ENCODE data around the gene CNOT8. TPM values are rescaled to one million over a fixed set of nuclear protein-coding genes. Genes with fewer than 3 reads are reported as not detected.
A peak's percentile ranks its signal among the peaks of the same experiment; 100 is the strongest.
"Not testable (repeated sequence)": the region's sequence is repeated elsewhere in the genome, so short reads cannot be mapped to it uniquely, and the experiment has no call there.

Gene CNOT8
- polyA plus RNA-seq, 3 donors, result 70.6 to 79.6 (median 72.4) TPM

- DNase-seq, result no peak
Observed at GRCh38 chr5:154829589-154830218, 28.7 kb upstream of the CNOT8 start.

DNA sequence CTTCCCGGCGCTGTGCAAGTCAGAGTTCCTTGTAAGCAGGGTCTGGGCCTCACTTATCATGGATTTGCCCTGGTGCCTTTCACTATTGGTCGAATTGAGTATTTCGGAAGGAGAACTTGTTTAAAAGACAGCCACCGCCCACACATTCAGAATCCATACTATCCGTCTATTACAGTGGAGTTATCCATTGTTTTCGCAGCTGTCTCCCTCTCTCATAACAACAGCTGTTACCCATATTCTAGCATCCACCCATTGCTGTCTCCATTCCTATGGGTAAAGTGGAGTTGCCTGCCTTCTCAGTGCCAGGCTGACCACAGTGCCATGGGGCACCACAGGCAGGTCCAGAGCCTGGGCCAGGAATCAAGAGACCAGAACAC, 28.2 kb upstream of the CNOT8 start:
- DNase-seq, result no peak

GRCh38 chr5:154830596-154830995, 27.8 kb upstream of the CNOT8 start:
- no peak for DNase-seq

GRCh38 chr5:154831451-154831850, 27.0 kb upstream of the CNOT8 start:
- no peak for DNase-seq

GRCh38 chr5:154832804-154833203, 25.6 kb upstream of the CNOT8 start:
- not testable (repeated sequence) for DNase-seq

DNA sequence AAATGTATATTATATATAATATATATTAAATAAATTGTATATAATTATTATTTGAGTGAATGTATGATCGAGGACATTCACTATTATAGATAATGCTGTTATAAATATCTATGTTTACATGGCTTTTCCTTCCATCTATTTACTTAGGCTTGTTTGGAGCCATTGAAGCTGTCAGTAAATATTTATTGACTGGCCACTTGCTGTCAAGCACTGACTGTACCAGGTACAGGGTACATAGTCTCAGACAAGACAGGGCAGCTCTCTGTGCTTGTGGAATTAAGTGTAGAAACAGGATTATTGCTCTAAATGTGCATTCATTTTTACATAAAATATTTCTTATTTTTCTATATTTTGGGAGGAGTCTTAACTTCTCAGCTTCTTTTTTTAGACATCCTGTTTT, 24.4 kb upstream of the CNOT8 start:
- DNase-seq, result no peak

DNA sequence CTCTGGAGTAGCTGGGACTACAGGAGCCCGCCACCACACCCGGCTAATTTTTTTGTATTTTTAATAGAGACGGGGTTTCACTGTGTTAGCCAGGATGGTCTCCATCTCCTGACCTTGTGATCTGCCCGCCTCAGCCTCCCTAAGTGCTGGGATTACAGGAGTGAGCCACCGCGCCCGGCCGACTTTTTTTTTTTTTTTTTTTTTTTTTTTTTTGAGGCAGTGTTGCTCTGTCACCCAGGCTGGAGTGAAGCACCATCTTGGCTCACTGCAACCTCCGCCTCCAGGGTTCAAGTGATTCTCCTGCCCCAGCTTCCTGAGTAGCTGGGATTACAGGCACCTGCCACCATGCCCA, 22.8 kb upstream of the CNOT8 start:
- not testable (repeated sequence) for DNase-seq

DNA sequence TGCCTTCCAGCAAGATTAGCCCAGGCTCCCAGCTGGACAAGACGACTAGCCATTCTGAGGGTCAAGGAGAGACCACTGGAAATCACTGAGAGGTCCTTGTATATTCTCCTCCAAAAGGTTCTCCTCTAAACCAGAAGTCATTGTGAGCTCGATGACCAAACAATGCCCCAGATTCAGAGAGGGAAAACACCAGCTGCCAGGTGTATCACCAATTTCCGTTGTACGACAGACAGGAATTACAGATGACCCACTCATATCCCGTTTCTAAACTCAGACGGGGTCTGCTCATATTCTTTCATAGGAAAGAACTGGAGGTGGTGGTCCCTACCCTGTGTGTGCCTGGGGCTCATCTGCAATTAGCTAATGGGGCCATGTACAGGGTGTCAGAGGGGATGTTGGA, 22.2 kb upstream of the CNOT8 start:
- DNase-seq, result no peak

DNA sequence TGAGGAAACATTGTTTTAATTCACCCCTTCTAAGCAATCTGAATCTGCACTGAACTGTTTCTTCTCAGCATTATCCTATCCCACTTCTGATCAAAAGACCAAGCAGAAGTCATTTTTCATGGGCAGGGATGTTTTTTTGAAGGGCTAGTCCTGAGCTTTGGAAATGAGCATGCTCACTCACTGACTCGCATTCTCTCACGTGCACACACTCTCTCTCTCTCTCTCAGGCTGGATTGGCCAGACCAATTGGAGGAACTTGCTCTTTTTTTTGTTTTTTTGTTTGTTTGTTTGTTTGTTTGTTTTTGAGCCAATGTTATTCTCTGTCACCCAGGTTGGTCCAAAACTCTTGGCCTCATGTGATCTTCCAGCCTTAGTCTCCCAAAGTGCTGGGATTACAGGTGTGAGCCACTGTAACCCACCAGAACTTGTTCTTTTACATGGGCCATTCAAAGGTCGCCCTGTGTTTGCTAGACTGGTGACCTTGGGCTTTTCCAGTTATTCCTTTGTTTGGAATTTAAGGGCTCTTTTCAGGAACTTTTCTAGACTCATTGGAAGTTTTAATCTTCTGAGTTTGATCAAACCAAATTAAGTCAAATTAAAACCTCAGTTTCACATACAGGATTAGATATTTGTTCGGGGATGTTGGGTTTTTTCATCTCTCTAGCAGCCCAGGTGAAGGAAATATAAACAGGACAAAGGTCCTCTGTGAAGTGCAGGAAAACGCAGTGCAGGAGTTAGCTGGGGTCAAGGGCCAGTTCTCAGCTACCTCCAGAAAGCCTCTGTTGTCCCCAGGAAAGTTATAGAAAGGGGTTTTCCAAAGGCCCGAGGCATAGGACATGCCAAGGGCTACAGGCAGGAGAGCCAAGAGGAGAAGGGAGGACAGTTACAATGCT, 21.2 kb upstream of the CNOT8 start:
- DNase-seq, result no peak

DNA sequence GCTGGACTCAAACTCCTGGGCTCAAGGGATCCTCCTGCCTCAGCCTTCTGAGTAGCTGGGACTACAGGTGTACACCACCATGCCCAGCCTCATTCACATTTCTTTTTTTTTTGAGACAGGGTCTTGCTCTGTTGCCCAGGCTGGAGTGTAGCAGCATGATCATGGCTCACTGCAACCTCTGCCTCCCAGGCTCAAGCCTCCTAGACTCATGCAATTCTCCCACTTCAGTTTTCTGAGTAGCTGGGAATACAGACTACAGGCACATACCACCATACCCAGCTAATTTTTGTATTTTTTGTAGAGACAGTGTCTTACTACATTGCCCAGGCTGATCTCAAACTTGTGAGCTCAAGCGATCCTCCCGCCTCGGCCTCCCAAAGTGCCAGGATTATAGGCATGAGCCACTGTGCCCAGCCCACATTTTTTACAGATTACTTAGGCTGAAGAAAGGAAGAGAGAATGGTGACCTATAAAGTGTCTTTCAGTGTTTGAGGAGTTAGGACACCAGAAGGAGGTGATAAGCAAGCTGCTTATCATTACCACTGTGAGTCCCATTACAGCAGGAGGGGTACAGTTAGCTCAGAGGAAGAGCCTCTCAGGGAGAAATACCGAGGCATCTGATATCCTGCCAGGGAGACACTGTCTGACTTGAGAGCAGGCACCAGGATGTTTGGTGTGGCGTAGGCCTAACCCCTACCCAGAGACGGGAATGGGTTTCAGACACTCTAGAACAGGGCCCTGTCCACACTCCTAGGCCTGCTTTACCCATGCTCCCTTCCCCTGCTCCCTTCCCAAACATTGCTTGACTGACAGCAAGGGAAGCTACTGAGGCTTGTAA, 17.8 kb upstream of the CNOT8 start:
- DNase-seq, result no peak

DNA sequence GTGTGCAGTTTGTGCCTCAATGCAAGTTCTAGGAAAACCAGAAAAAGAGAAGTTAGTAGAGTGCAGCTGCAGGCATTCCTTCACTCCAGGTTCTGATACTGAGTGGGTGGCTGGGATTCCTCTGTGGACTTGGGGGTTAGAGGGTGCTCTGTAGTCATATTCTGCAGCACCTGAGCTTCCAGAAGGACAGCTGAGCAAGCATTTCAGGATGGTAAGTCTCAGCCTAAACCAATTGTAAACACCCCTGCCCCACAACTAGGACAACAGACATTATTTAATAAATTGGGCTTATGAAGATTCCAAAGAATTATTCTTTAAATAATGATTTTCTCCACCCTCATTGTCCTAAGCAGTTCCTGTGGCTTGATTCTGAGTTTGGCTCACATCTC, 17.2 kb upstream of the CNOT8 start:
- DNase-seq, result no peak

GRCh38 chr5:154842689-154843530, 15.5 kb upstream of the CNOT8 start:
- no peak for DNase-seq

DNA sequence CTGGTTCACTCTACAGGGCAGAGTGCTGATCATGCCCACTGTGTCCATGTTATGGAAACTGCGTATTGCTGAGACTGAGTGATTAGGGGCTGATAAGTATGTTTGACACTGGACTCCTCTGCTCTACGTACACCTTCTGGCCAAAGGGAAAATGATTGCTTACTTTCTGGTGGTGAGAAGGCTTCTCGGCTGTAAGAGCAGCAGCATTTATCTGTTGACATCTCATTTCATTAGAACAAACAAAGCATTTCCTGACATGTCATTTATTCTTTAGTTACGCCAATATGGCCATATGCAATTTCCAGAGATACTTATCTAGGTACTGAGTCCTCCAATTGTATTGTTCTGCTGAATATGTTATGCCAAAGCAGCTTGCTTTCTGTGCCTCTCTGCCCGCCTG, 13.6 kb upstream of the CNOT8 start:
- no peak for DNase-seq

GRCh38 chr5:154849264-154849785, 9.1 kb upstream of the CNOT8 start:
- no peak for DNase-seq

GRCh38 chr5:154849791-154850201, 8.6 kb upstream of the CNOT8 start:
- DNase-seq, result no peak

DNA sequence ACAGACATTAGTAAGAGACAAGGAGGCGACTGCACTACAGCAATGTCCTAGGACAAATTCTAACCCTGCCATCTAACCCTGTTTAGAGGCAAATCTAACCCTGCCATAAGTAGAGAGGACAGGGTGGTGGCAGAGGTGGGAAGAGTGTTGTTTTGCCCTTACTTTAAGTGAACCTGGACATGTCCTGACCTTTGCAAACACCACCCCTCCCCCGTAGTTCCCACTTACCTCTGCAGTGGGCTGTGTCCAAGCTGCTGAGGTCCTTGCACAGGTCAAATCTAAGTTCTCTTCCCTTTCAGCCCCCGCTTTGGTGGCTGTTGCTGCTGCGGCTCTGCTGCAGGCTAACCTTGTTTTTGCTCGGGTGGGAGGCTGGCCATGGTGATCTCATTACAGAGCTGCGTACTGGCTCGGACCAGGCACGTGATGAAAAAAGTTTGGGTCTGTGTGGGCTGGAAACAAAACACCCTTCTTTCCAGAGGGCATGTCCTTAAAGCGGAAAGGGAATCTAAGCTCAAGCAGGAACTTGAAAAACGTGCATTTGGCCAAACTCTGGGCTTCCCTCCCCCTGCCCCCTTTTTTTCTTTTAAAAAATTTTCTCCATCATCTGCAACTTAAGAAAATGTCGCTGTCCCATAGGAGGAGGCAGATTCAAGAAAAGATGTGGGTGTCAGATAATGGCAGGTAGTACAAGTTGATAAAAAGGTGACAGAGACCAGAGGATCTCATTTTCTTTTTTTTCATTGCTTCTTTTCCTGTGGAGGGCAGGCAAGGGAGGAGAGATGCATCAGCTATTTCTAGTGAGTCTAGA, 8.0 kb upstream of the CNOT8 start, which contains the start of gene FAXDC2:
Gene FAXDC2, minus strand, starts transcription at position 349 of the 808 bp plus-strand sequence. CDS start 12,425 bp downstream, outside the sequence.
- DNase-seq, result peak; percentile 93

DNA sequence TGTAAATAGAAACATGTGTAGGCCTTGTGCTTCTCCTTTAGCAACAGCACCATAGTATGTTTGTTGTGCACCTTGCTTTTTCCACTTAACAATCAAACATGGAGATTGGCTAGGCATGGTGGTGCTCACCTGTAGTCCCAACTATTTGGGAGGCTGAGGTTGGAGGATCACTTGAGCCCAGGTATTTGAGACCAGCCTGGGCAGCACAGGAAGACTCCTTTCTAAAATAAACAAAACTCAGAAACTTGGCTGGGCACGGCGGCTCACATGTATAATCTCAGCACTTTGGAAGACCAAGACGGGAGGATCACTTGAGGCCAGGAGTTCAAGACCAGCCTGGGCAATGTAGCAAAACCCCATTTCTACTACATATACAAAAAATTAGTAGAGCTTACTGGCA, 7.1 kb upstream of the CNOT8 start:
- DNase-seq, result no peak

DNA sequence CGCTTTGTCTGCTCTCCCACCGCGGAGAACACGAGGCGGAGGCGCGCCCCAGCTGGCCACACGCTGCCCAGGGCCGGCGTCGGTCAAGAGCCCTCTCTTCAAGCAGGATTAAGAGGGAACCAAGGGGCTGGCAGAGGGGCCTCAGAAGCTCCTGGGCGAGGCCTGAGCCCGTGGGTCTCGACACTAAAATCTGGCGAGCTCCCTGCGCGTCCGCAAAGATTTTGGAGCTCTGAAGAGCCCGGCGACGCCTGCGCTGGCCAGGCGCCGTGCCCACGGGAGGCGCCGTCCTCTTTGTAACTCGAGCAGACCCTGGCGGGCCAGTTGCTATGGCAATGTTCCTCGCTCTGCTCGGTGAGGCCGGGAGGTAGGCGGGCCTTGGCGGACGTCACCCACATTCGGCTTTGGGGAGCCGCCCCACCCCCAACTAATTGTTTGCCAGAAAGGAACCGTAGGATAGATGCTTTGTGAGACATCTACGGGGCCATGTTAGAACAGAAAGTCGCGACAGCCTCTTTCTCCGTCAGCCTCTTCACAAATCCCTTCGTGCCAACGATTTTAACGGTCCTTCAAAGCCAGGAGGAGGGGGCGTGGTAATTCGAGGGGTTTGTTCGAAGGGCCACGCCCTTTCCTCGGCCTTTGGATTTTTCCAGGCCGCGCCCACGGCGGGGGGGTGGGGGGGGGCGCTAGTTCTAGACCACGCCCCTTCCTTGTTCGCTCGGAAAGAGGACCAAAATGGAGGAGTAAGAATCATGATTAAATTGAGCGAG, 714 bp upstream of the CNOT8 start:
- peak; percentile 97 for DNase-seq
